CD14-positive monocyte (primary cell): ENCODE results near the gene H19. TPM values are rescaled to one million over a fixed set of nuclear protein-coding genes. Genes with fewer than 3 reads are reported as not detected.

Source experiments
- DNase-seq, 3 donors: peaks; one replicate each; pipeline ENCODE4 v3.0.0-alpha.2; 2011 to 2022
- H2AFZ ChIP-seq: 2 replicates; pipeline ENCODE4 v1.6.0; 2012; ENCODE audit warnings: mild to moderate bottlenecking, low read depth, low read length, inconsistent platforms; ENCODE audit not compliant: insufficient read depth, poor library complexity, severe bottlenecking
- H3K27ac ChIP-seq, 2 donors: 1 replicate in 1 of 2; 2 replicates in 1 of 2; pipeline ENCODE4 v1.5.1; 2012 to 2013; ENCODE audit warnings: low read length in 2 of 2, control low read depth in 1 of 2, inconsistent platforms in 1 of 2, low read depth in 1 of 2, mild to moderate bottlenecking in 1 of 2
- H3K27me3 ChIP-seq, 2 donors: one replicate each; pipeline versions ENCODE4 v1.6.0 to v1.6.1; 2011 to 2013; ENCODE audit warnings: low read length in 2 of 2; ENCODE audit not compliant: control insufficient read depth in 2 of 2, insufficient read depth in 2 of 2
- H3K36me3 ChIP-seq, 2 donors: replicated peaks in 1 of 2; 1 replicate in 1 of 2; 2 replicates in 1 of 2; pipeline versions ENCODE4 v1.5.1 to v1.6.1; 2012 to 2013; ENCODE audit warnings: low read length in 2 of 2, control low read depth in 1 of 2, inconsistent platforms in 1 of 2, mild to moderate bottlenecking in 1 of 2; ENCODE audit not compliant: insufficient read depth in 2 of 2, control insufficient read depth in 1 of 2
- H3K4me1 ChIP-seq, 2 donors: 1 replicate in 1 of 2; 2 replicates in 1 of 2; pipeline versions ENCODE4 v1.5.1 to v1.6.1; 2012 to 2013; ENCODE audit warnings: low read length in 2 of 2, control low read depth in 1 of 2, inconsistent platforms in 1 of 2, mild to moderate bottlenecking in 1 of 2, moderate library complexity in 1 of 2; ENCODE audit not compliant: insufficient read depth in 2 of 2, control insufficient read depth in 1 of 2
- H3K4me2 ChIP-seq: replicated peaks from 2 replicates; pipeline ENCODE3; 2012; ENCODE audit warnings: low read length, moderate library complexity, mild to moderate bottlenecking; ENCODE audit not compliant: poor library complexity, severe bottlenecking; ENCODE audit errors: extremely low read depth
- H3K4me3 ChIP-seq, 3 experiments: fragments of 200-600 bp in 1 of 3; sonication (generic) in 1 of 3; replicated peaks in 1 of 3; 1 replicate in 2 of 3; 2 replicates in 1 of 3; pipeline ENCODE4 v1.5.1; 2011 to 2013; ENCODE audit warnings: low read length in 3 of 3, mild to moderate bottlenecking in 3 of 3, control low read depth in 2 of 3, low read depth in 2 of 3, inconsistent platforms in 1 of 3, moderate library complexity in 1 of 3
- H3K79me2 ChIP-seq: 2 replicates; pipeline ENCODE4 v1.6.0; 2012; ENCODE audit warnings: mild to moderate bottlenecking, control low read depth, inconsistent platforms, low read length, moderate library complexity; ENCODE audit not compliant: insufficient read depth
- H3K9ac ChIP-seq: 2 replicates; pipeline ENCODE4 v1.6.0; 2017; ENCODE audit warnings: low read length, mild to moderate bottlenecking; ENCODE audit not compliant: insufficient read depth, poor library complexity, severe bottlenecking
- H3K9me3 ChIP-seq, 2 donors: replicated peaks in 1 of 2; 1 replicate in 1 of 2; 2 replicates in 1 of 2; pipeline versions ENCODE4 v1.5.1 to v1.6.1; 2012 to 2013; ENCODE audit warnings: low read length in 2 of 2, control low read depth in 1 of 2; ENCODE audit not compliant: control insufficient read depth in 1 of 2, insufficient read depth in 1 of 2
- H4K20me1 ChIP-seq: 2 replicates; pipeline ENCODE4 v1.6.0; 2012; ENCODE audit warnings: mild to moderate bottlenecking, low read length, control low read depth, moderate library complexity; ENCODE audit not compliant: insufficient read depth
- H3K27ac Mint-ChIP-seq, 7 donors: one replicate each; pipeline ENCODE4 v1.8.0; 2020; ENCODE audit warnings: mild to moderate bottlenecking in 7 of 7, mixed read lengths in 7 of 7, moderate library complexity in 6 of 7, inconsistent platforms in 2 of 7
- H3K27me3 Mint-ChIP-seq, 3 donors: one replicate each; pipeline ENCODE4 v1.8.0; 2021 to 2022; ENCODE audit warnings: low read depth in 3 of 3, mild to moderate bottlenecking in 3 of 3, mixed read lengths in 3 of 3, moderate library complexity in 3 of 3, inconsistent platforms in 1 of 3
- H3K36me3 Mint-ChIP-seq, 2 donors: one replicate each; pipeline ENCODE4 v1.8.0; 2020; ENCODE audit warnings: mixed read lengths in 2 of 2, inconsistent platforms in 1 of 2, mild to moderate bottlenecking in 1 of 2
- H3K4me1 Mint-ChIP-seq: one replicate; pipeline ENCODE4 v1.8.0; 2020; ENCODE audit warnings: mild to moderate bottlenecking, mixed read lengths
- H3K4me3 Mint-ChIP-seq, 2 donors: one replicate each; pipeline ENCODE4 v1.8.0; 2020; ENCODE audit warnings: mild to moderate bottlenecking in 2 of 2, mixed read lengths in 2 of 2, moderate library complexity in 1 of 2
- H3K9me3 Mint-ChIP-seq, 7 donors: one replicate each; pipeline ENCODE4 v1.8.0; 2020 to 2022; ENCODE audit warnings: mixed read lengths in 7 of 7, mild to moderate bottlenecking in 6 of 7, moderate library complexity in 6 of 7, inconsistent platforms in 2 of 7
- CTCF ChIP-seq: fragments of 200-600 bp; IDR thresholded peaks from one replicate; pipeline ENCODE4 v1.8.0; 2022; ENCODE audit warnings: antibody characterized with exemption, mild to moderate bottlenecking
- WGBS: methylation state at CpG from one replicate; pipeline ENCODE4 v1.1.5; 2013; ENCODE audit warnings: missing lambda C conversion rate; ENCODE audit not compliant: insufficient coverage; 5-methylcytosine and 5-hydroxymethylcytosine counted together
- intact Hi-C, 2 donors: fragments of 100-400 bp; cut with micrococcal nuclease; formaldehyde crosslinking; loops; one replicate each; pipeline versions ENCODE4 v1.15.0 to v1.15.1; 2023
- polyA plus RNA-seq, 3 donors: library from polyadenylated mRNA; depleted of rRNA in 1 of 3; unstranded in 2 of 3; stranded (reverse) in 1 of 3; fragments of 300-500 nt in 2 of 3; fragments of >200 nt in 1 of 3; fragmentation: Illumina TruSeq in 2 of 3; gene quantifications; 1 replicate in 2 of 3; 2 replicates in 1 of 3; pipeline ENCODE4 v1.2.3, GENCODE V29; 2012 to 2021

H19 gene
- polyA plus RNA-seq, 3 donors, result 0.47 TPM; not detected in 2

GRCh38 chr11:1953489-1954266 lies 44.0 kb downstream of the H19 start:
- no peak for TF ChIP-seq CTCF

GRCh38 chr11:1952806-1953482 lies 44.7 kb downstream of the H19 start:
- no peak for TF ChIP-seq CTCF
- no peak overlapping the region for H3K9ac ChIP-seq
- Mint-ChIP-seq H3K9me3 (no peaks in the 10 kb centered on the region), H3K27ac (no peak overlapping the region), H3K4me1 (no peaks in the 10 kb centered on the region), H3K27me3 (no peaks in the 10 kb centered on the region), H3K4me3 (no peak overlapping the region), H3K36me3 (no peaks in the 10 kb centered on the region)
- no CpG with 5 or more reads among the region's 29 CpGs for WGBS
- intact Hi-C loops, result no loop called here
- no peak overlapping the region for H3K27ac ChIP-seq
- H3K9me3 ChIP-seq, result no peaks in the 10 kb centered on the region
- H4K20me1 ChIP-seq, result no peaks in the 10 kb centered on the region
- no peaks in the 10 kb centered on the region for H3K27me3 ChIP-seq
- no peaks in the 10 kb centered on the region for H3K79me2 ChIP-seq
- no peak overlapping the region for H2AFZ ChIP-seq
- no peaks in the 10 kb centered on the region for H3K36me3 ChIP-seq
- no peak overlapping the region for H3K4me2 ChIP-seq
- DNase-seq, result no peak
- H3K4me1 ChIP-seq, result no peaks in the 10 kb centered on the region
- no peak overlapping the region for H3K4me3 ChIP-seq

More at GRCh38 chr11:1953489-1954266, 44.0 kb downstream of the H19 start:
- H3K27ac ChIP-seq, result no peak overlapping the region
- no peaks in the 10 kb centered on the region for H3K36me3 Mint-ChIP-seq
- H3K4me3 ChIP-seq, result no peak overlapping the region
- no peak for DNase-seq
- H3K4me2 ChIP-seq, result no peak overlapping the region
- no peaks in the 10 kb centered on the region for H3K36me3 ChIP-seq
- H3K9me3 Mint-ChIP-seq, result no peaks in the 10 kb centered on the region
- H3K27me3 ChIP-seq, result no peaks in the 10 kb centered on the region
- intact Hi-C loops, result no loop called here
- H2AFZ ChIP-seq, result no peak overlapping the region
- H3K4me1 ChIP-seq, result no peaks in the 10 kb centered on the region
- no peaks in the 10 kb centered on the region for H3K79me2 ChIP-seq
- WGBS, result no CpG with 5 or more reads among the region's 23 CpGs
- no peaks in the 10 kb centered on the region for H3K4me1 Mint-ChIP-seq
- no peak overlapping the region for H3K4me3 Mint-ChIP-seq
- no peaks in the 10 kb centered on the region for H3K27me3 Mint-ChIP-seq
- no peaks in the 10 kb centered on the region for H4K20me1 ChIP-seq
- no peak overlapping the region for H3K9ac ChIP-seq
- no peaks in the 10 kb centered on the region for H3K9me3 ChIP-seq
- H3K27ac Mint-ChIP-seq, result no peak overlapping the region
